ENCODE data around the gene RGS7.
A peak's percentile ranks its signal among the peaks of the same experiment; 100 is the strongest.

Gene RGS7

GRCh38 chr1:241079459-241079858 lies 277.5 kb downstream of the RGS7 start:
- DNase-seq (ENCODE audit: low read depth) = no peak

GRCh38 chr1:241079047-241079446 lies 278.0 kb downstream of the RGS7 start:
- DNase-seq (ENCODE audit: low read depth) = no peak

GRCh38 chr1:241077386-241078147 lies 279.4 kb downstream of the RGS7 start:
- no peak for DNase-seq (ENCODE audit: low read depth)

GRCh38 chr1:241074507-241074906 lies 282.5 kb downstream of the RGS7 start:
- no peak for DNase-seq (ENCODE audit: low read depth)

GRCh38 chr1:241068359-241068758 lies 288.6 kb downstream of the RGS7 start:
- no peak for DNase-seq (ENCODE audit: low read depth)

- DNase-seq (ENCODE audit: low read depth) = no peak
Measured at GRCh38 chr1:241063276-241063675, 293.7 kb downstream of the RGS7 start.

GRCh38 chr1:241061062-241061461 lies 295.9 kb downstream of the RGS7 start:
- DNase-seq (ENCODE audit: low read depth) = no peak

- no peak for DNase-seq (ENCODE audit: low read depth)
Measured at GRCh38 chr1:241048622-241049021, 308.4 kb downstream of the RGS7 start.

GRCh38 chr1:241045659-241046058 lies 311.3 kb downstream of the RGS7 start:
- no peak for DNase-seq (ENCODE audit: low read depth)

GRCh38 chr1:241034203-241034936 lies 322.6 kb downstream of the RGS7 start:
- DNase-seq (ENCODE audit: low read depth) = no peak

- DNase-seq (ENCODE audit: low read depth) = no peak
Measured at GRCh38 chr1:241024834-241025233, 332.2 kb downstream of the RGS7 start.

- DNase-seq (ENCODE audit: low read depth) = no peak
Measured at GRCh38 chr1:241022366-241022765, 334.6 kb downstream of the RGS7 start.

- no peak for DNase-seq (ENCODE audit: low read depth)
Measured at GRCh38 chr1:241020851-241021697, 335.9 kb downstream of the RGS7 start.

- DNase-seq (ENCODE audit: low read depth) = no peak
Measured at GRCh38 chr1:241012708-241013340, 344.2 kb downstream of the RGS7 start.

- no peak for DNase-seq (ENCODE audit: low read depth)
Measured at GRCh38 chr1:241007668-241008067, 349.3 kb downstream of the RGS7 start.

GRCh38 chr1:240999826-241000225 lies 357.2 kb downstream of the RGS7 start:
- no peak for DNase-seq (ENCODE audit: low read depth)

GRCh38 chr1:240998441-240999015 lies 358.5 kb downstream of the RGS7 start:
- DNase-seq (ENCODE audit: low read depth) = no peak

GRCh38 chr1:240998024-240998423 lies 359.0 kb downstream of the RGS7 start:
- DNase-seq (ENCODE audit: low read depth) = peak; percentile 16

- DNase-seq (ENCODE audit: low read depth) = no peak
Measured at GRCh38 chr1:240993004-240993403, 364.0 kb downstream of the RGS7 start.

GRCh38 chr1:240991230-240991629 lies 365.8 kb downstream of the RGS7 start:
- no peak for DNase-seq (ENCODE audit: low read depth)

- DNase-seq (ENCODE audit: low read depth) = no peak
Measured at GRCh38 chr1:240987928-240988327, 369.1 kb downstream of the RGS7 start.

GRCh38 chr1:240985081-240985480 lies 371.9 kb downstream of the RGS7 start:
- DNase-seq (ENCODE audit: low read depth) = no peak
